GM23338 (cell line): ENCODE results near the gene STX8. TPM values are rescaled to one million over a fixed set of nuclear protein-coding genes. Genes with fewer than 3 reads are reported as not detected.

Experiments used
- ATAC-seq: fragments of 200-7000 bp; cut with Tn5 transposase; 3 replicates; pipeline ENCODE4 v1.9.1; 2020
- DNase-seq: peaks from one replicate; pipeline ENCODE4 v3.0.0-alpha.2; 2015; ENCODE audit warnings: low spot score
- H2AFZ ChIP-seq: fragments of 200-600 bp; sonication (generic); 2 replicates; pipeline ENCODE4 v1.8.0; 2016; ENCODE audit warnings: antibody characterized with exemption, mild to moderate bottlenecking, moderate library complexity
- H3F3A ChIP-seq: fragments of 200-600 bp; sonication (generic); replicated peaks from 2 replicates; pipeline ENCODE4 v1.8.0; 2017; ENCODE audit warnings: antibody characterized with exemption, mixed run types, low read depth
- H3K27ac ChIP-seq: fragments of 200-600 bp; sonication (generic); 2 replicates; pipeline ENCODE4 v1.6.1; 2016; ENCODE audit warnings: low read depth
- H3K27me3 ChIP-seq: fragments of 200-600 bp; sonication (generic); 2 replicates; pipeline ENCODE4 v1.8.0; 2016; ENCODE audit warnings: mild to moderate bottlenecking, mixed run types, moderate library complexity; ENCODE audit not compliant: insufficient read depth
- H3K36me3 ChIP-seq: fragments of 200-600 bp; sonication (generic); 2 replicates; pipeline ENCODE4 v1.8.0; 2016; ENCODE audit warnings: mild to moderate bottlenecking; ENCODE audit not compliant: insufficient read depth
- H3K4me1 ChIP-seq: fragments of 200-600 bp; sonication (generic); 2 replicates; pipeline ENCODE4 v1.8.0; 2016; ENCODE audit warnings: mild to moderate bottlenecking, moderate library complexity; ENCODE audit not compliant: insufficient read depth
- H3K4me2 ChIP-seq: fragments of 200-600 bp; sonication (generic); 2 replicates; pipeline ENCODE4 v1.7.1; 2017; ENCODE audit warnings: mixed run types
- H3K4me3 ChIP-seq: fragments of 200-600 bp; sonication (generic); 2 replicates; pipeline ENCODE4 v1.6.1; 2016; ENCODE audit warnings: mixed run types
- H3K79me2 ChIP-seq: fragments of 200-600 bp; sonication (generic); replicated peaks from 2 replicates; pipeline ENCODE4 v1.8.0; 2017; ENCODE audit warnings: mild to moderate bottlenecking; ENCODE audit not compliant: insufficient read depth
- H3K9me2 ChIP-seq: fragments of 200-600 bp; sonication (generic); 2 replicates; pipeline ENCODE4 v1.8.0; 2017; ENCODE audit not compliant: insufficient read depth
- H4K20me1 ChIP-seq: fragments of 200-600 bp; sonication (generic); replicated peaks from 2 replicates; pipeline ENCODE4 v1.8.0; 2017; ENCODE audit warnings: mild to moderate bottlenecking; ENCODE audit not compliant: insufficient read depth
- H3K27ac Mint-ChIP-seq: 2 replicates; pipeline ENCODE4 v1.8.0; 2020; ENCODE audit warnings: inconsistent platforms, mild to moderate bottlenecking, moderate library complexity, mixed read lengths
- H3K27me3 Mint-ChIP-seq: 3 replicates; pipeline ENCODE4 v1.8.0; 2022; ENCODE audit warnings: low read depth, mild to moderate bottlenecking, moderate library complexity, mixed read lengths, inconsistent platforms; ENCODE audit not compliant: insufficient read depth, poor library complexity
- H3K36me3 Mint-ChIP-seq: 3 replicates; pipeline ENCODE4 v1.8.0; 2021; ENCODE audit warnings: low read depth, mild to moderate bottlenecking, inconsistent platforms, moderate library complexity, mixed read lengths
- H3K4me1 Mint-ChIP-seq: 3 replicates; pipeline ENCODE4 v1.8.0; 2020; ENCODE audit warnings: mild to moderate bottlenecking, inconsistent platforms, mixed read lengths
- H3K4me3 Mint-ChIP-seq: 3 replicates; pipeline ENCODE4 v1.8.0; 2021; ENCODE audit warnings: moderate library complexity, mild to moderate bottlenecking, inconsistent platforms, mixed read lengths
- H3K9me3 Mint-ChIP-seq: 3 replicates; pipeline ENCODE4 v1.8.0; 2020; ENCODE audit warnings: moderate library complexity, mild to moderate bottlenecking, inconsistent platforms, mixed read lengths
- CREB1 ChIP-seq: fragments of 250-450 bp; sonication (Bioruptor Pico); IDR thresholded peaks from 2 replicates; pipeline ENCODE4 v1.5.0; 2020; ENCODE audit warnings: low read depth, mild to moderate bottlenecking, moderate library complexity
- CTCF ChIP-seq, 2 experiments: fragments of 200-600 bp in 1 of 2; sonication (generic) in 1 of 2; conservative IDR thresholded peaks; 2 replicates each; pipeline versions ENCODE4 v1.5.1 to v1.6.1; 2016 to 2017; ENCODE audit warnings: antibody characterized with exemption in 2 of 2, low read depth in 2 of 2, mild to moderate bottlenecking in 2 of 2, moderate library complexity in 1 of 2
- ETS1 ChIP-seq: IDR thresholded peaks from 2 replicates; pipeline ENCODE4 v1.6.1; 2016; ENCODE audit warnings: antibody characterized with exemption
- EZH2 ChIP-seq: fragments of 200-600 bp; sonication (generic); IDR thresholded peaks from one replicate; pipeline ENCODE4 v1.8.0; 2017; ENCODE audit warnings: antibody characterized with exemption, mild to moderate bottlenecking, low read depth; ENCODE audit not compliant: unreplicated experiment
- EZH2phosphoT487 ChIP-seq: fragments of 200-600 bp; sonication (generic); IDR thresholded peaks from one replicate; pipeline ENCODE4 v1.8.1; 2018; ENCODE audit warnings: antibody characterized with exemption; ENCODE audit not compliant: unreplicated experiment
- JUNB ChIP-seq: IDR thresholded peaks from one replicate; pipeline ENCODE4 v1.6.1; 2016; ENCODE audit warnings: antibody characterized with exemption; ENCODE audit not compliant: unreplicated experiment
- REST ChIP-seq: IDR thresholded peaks from one replicate; pipeline ENCODE4 v1.6.1; 2018; ENCODE audit warnings: antibody characterized with exemption; ENCODE audit not compliant: unreplicated experiment
- STAT1 ChIP-seq: IDR thresholded peaks from one replicate; pipeline ENCODE4 v1.6.1; 2016; ENCODE audit warnings: antibody characterized with exemption; ENCODE audit not compliant: unreplicated experiment
- ZNF114 ChIP-seq: fragments of 250-450 bp; sonication (Bioruptor Pico); IDR thresholded peaks from 2 replicates; pipeline ENCODE4 v1.5.0; 2020; ENCODE audit warnings: mild to moderate bottlenecking, moderate library complexity
- ZNF462 ChIP-seq: fragments of 250-450 bp; sonication (Bioruptor Pico); IDR thresholded peaks from 2 replicates; pipeline ENCODE4 v1.5.0; 2020; ENCODE audit warnings: mild to moderate bottlenecking, moderate library complexity
- polyA plus RNA-seq: library from polyadenylated mRNA; unstranded; fragments of >200 nt; fragmentation: Nextera tagmentation; extraction: Ambion mirVana; gene quantifications from 2 replicates; pipeline ENCODE4 v1.2.1, GENCODE V29; 2016
- total RNA-seq: library from RNA; depleted of rRNA; stranded (reverse); fragments of >200 nt; shearing (Covaris generic); gene quantifications from 2 replicates; pipeline ENCODE4 v1.2.3, GENCODE V29; 2014

Gene STX8
- total and polyA plus RNA-seq, 2 experiments from 2014 or later = 59.4 to 82.3 TPM

GRCh38 chr17:9253308-9253707 lies 322.3 kb downstream of the STX8 start (continued):
- no peak for TF ChIP-seq ZNF462 (CRISPR knock-in tag)
- TF ChIP-seq JUNB = no peak
- no peak for TF ChIP-seq ETS1
- TF ChIP-seq STAT1 = no peak
- TF ChIP-seq EZH2 = no peak
- TF ChIP-seq CREB1 = no peak
- TF ChIP-seq ZNF114 (CRISPR knock-in tag) = no peak

GRCh38 chr17:9251273-9251672 lies 324.3 kb downstream of the STX8 start:
- Mint-ChIP-seq H3K27me3 (peaks cover 3% of the 10 kb centered on the region), H3K36me3 (no peaks in the 10 kb centered on the region), H3K9me3 (no peaks in the 10 kb centered on the region), H3K4me3 (no peak overlapping the region), H3K4me1 (peaks cover 4% of the 10 kb centered on the region; the same call in 1 of the 3 replicates), H3K27ac (no peak overlapping the region)
- no peaks in the 10 kb centered on the region for H3F3A ChIP-seq
- no peaks in the 10 kb centered on the region; the same call in 1 of the 2 replicates for H3K36me3 ChIP-seq
- H3K79me2 ChIP-seq = no peaks in the 10 kb centered on the region
- ATAC-seq (no peak), DNase-seq (no peak)
- H3K27me3 ChIP-seq = no peaks in the 10 kb centered on the region
- no peak overlapping the region for H3K4me3 ChIP-seq
- no peaks in the 10 kb centered on the region for H4K20me1 ChIP-seq
- H3K27ac ChIP-seq = no peak overlapping the region
- 0 out of 2 replicates have a peak, but pooled peaks cover 2% of the 10 kb centered on the region for H3K4me1 ChIP-seq
- H2AFZ ChIP-seq = no peak overlapping the region
- no peaks in the 10 kb centered on the region for H3K9me2 ChIP-seq
- no peak overlapping the region for H3K4me2 ChIP-seq
- TF ChIP-seq CREB1 (no peak), CTCF (conservative IDR thresholded peaks at IDR 0.05; ENCODE audit: low read depth in 2 of 2) (no peak), ZNF114 (CRISPR knock-in tag) (no peak), JUNB (no peak), EZH2phosphoT487 (no peak), STAT1 (no peak), EZH2 (no peak), REST (no peak)
